Fibroblast of lung (primary cell): ENCODE measurements around the gene CRMP1. TPM values are rescaled to one million over a fixed set of nuclear protein-coding genes. Genes with fewer than 3 reads are reported as not detected.
"Not testable (repeated sequence)": the region's sequence is repeated elsewhere in the genome, so short reads cannot be mapped to it uniquely, and the experiment has no call there.

ENCODE experiments used
- DNase-seq, 2 donors: peaks; one replicate each; pipeline versions ENCODE4 v3.0.0 to v3.0.0-alpha.2; 2010; ENCODE audit warnings: low read depth in 2 of 2
- H2AFZ ChIP-seq: 2 replicates; pipeline ENCODE4 v1.5.1; 2012; ENCODE audit warnings: low read length, control low read depth, inconsistent platforms
- H3K27ac ChIP-seq: 2 replicates; pipeline ENCODE4 v1.5.1; 2011; ENCODE audit warnings: low read length, control low read depth; ENCODE audit not compliant: insufficient read depth
- H3K27me3 ChIP-seq: 2 replicates; pipeline ENCODE4 v1.5.1; 2011; ENCODE audit warnings: mild to moderate bottlenecking, low read length; ENCODE audit not compliant: control insufficient read depth, insufficient read depth
- H3K36me3 ChIP-seq: 2 replicates; pipeline ENCODE4 v1.5.1; 2011; ENCODE audit warnings: low read length; ENCODE audit not compliant: control insufficient read depth, insufficient read depth
- H3K4me1 ChIP-seq: 2 replicates; pipeline ENCODE4 v1.5.1; 2011; ENCODE audit warnings: low read length; ENCODE audit not compliant: control insufficient read depth, insufficient read depth; ENCODE audit errors: extremely low read depth
- H3K4me2 ChIP-seq: 2 replicates; pipeline ENCODE4 v1.5.1; 2011; ENCODE audit warnings: low read length, control low read depth; ENCODE audit not compliant: insufficient read depth; ENCODE audit errors: extremely low read depth
- H3K4me3 ChIP-seq, 4 experiments: fragments of 200-600 bp in 1 of 4; sonication (generic) in 1 of 4; replicated peaks in 1 of 4; 2 replicates each; pipeline ENCODE4 v1.5.1; 2011 to 2016; ENCODE audit warnings: low read length in 4 of 4, low read depth in 3 of 4, mild to moderate bottlenecking in 3 of 4, control low read depth in 2 of 4, inconsistent platforms in 1 of 4, mixed read lengths in 1 of 4; ENCODE audit not compliant: insufficient read depth in 1 of 4; ENCODE audit errors: control extremely low read depth in 1 of 4
- H3K79me2 ChIP-seq: 2 replicates; pipeline ENCODE4 v1.5.1; 2012; ENCODE audit warnings: mild to moderate bottlenecking, low read length, inconsistent platforms; ENCODE audit not compliant: control insufficient read depth, insufficient read depth
- H3K9ac ChIP-seq: 2 replicates; pipeline ENCODE4 v1.5.1; 2011; ENCODE audit warnings: mild to moderate bottlenecking, low read length, control low read depth; ENCODE audit not compliant: insufficient read depth
- H3K9me3 ChIP-seq: 2 replicates; pipeline ENCODE4 v1.5.1; 2012; ENCODE audit warnings: low read depth, low read length; ENCODE audit not compliant: control insufficient read depth, insufficient read depth
- H4K20me1 ChIP-seq: 2 replicates; pipeline ENCODE4 v1.5.1; 2011; ENCODE audit warnings: low read length; ENCODE audit not compliant: control insufficient read depth, insufficient read depth; ENCODE audit errors: extremely low read depth
- EZH2 ChIP-seq: IDR thresholded peaks from 2 replicates; pipeline ENCODE4 v1.5.1; 2012; ENCODE audit warnings: low read length, control low read depth, mild to moderate bottlenecking; ENCODE audit errors: missing control alignments
- polyA plus RNA-seq, 2 donors: library from polyadenylated mRNA; depleted of rRNA in 1 of 2; stranded (reverse) in 1 of 2; unstranded in 1 of 2; fragments of >200 nt; gene quantifications; 2 replicates each; pipeline ENCODE4 v1.2.1, GENCODE V29; 2011 to 2012; ENCODE audit warnings: missing spikeins in 1 of 2
- total RNA-seq: library from RNA; depleted of rRNA; stranded (reverse); fragments of >200 nt; gene quantifications from 2 replicates; pipeline ENCODE4 v1.2.1, GENCODE V29; 2014
- TF ChIP-seq, protein P1 (sequence below), 2 donors: IDR thresholded peaks in 1 of 2; conservative IDR thresholded peaks in 1 of 2; 1 replicate in 1 of 2; 2 replicates in 1 of 2; pipeline ENCODE4 v1.5.1; 2011 to 2012; ENCODE audit warnings: low read length in 2 of 2, control low read depth in 1 of 2, inconsistent platforms in 1 of 2, low read depth in 1 of 2, mild to moderate bottlenecking in 1 of 2

The CRMP1 gene
- total and polyA plus RNA-seq, 2 donors (not counting 1 experiment from before 2014, with no cell fraction given), result 0.33 to 2.7 TPM

DNA sequence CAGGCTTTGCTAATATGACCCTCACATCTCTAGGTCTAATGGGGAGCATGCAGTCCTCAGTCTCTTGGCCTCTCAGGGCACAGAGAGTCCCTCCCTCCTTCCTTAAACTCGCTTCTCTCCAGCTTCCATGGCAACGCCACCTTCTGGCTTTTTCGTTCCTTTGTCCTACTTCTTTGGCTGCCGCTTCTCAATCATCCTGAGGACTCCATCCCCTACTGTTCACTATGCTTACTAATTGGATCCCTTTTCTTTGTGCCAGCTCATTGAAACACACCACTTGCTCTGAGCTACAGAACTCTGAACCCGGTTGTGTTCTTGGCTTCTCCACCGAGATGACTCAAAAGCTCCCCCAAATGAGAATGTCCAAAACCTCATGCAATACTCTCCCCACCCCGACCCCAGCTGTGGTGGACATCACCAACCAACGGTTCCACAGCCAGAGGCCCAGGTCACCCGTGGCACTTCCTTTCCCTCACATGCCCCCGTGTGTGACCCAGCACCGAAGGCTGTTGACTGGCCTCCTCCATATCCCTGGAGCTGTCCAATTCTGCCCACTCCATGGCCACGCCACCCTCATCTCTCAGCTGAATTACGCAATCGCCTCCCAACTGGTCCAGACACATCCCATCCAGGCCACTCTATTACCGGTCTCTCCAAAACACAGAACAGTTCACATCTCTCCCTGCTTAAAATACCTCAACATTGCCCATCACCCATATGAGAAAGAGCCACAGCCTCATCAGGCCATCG is 34.7 kb downstream of the CRMP1 start:
- Histone ChIP-seq H3K4me2 (no peak overlapping the region), H3K27ac (no peak overlapping the region), H3K27me3 (no peaks in the 10 kb centered on the region), H3K36me3 (no peaks in the 10 kb centered on the region), H3K4me3 (no peak overlapping the region), H3K4me1 (no peaks in the 10 kb centered on the region), H3K9ac (no peak overlapping the region), H3K9me3 (no peaks in the 10 kb centered on the region), H4K20me1 (no peaks in the 10 kb centered on the region), H3K79me2 (no peaks in the 10 kb centered on the region), H2AFZ (no peak overlapping the region)
- no peak for DNase-seq
- TF ChIP-seq, protein P1, sequence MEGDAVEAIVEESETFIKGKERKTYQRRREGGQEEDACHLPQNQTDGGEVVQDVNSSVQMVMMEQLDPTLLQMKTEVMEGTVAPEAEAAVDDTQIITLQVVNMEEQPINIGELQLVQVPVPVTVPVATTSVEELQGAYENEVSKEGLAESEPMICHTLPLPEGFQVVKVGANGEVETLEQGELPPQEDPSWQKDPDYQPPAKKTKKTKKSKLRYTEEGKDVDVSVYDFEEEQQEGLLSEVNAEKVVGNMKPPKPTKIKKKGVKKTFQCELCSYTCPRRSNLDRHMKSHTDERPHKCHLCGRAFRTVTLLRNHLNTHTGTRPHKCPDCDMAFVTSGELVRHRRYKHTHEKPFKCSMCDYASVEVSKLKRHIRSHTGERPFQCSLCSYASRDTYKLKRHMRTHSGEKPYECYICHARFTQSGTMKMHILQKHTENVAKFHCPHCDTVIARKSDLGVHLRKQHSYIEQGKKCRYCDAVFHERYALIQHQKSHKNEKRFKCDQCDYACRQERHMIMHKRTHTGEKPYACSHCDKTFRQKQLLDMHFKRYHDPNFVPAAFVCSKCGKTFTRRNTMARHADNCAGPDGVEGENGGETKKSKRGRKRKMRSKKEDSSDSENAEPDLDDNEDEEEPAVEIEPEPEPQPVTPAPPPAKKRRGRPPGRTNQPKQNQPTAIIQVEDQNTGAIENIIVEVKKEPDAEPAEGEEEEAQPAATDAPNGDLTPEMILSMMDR (conservative IDR thresholded peaks at IDR 0.05 in 1 of 2, IDR thresholded peaks at IDR 0.05 in 1 of 2; ENCODE audit: low read depth in 1 of 2, low read length in 2 of 2), result no peak
- TF ChIP-seq EZH2, result no peak

DNA sequence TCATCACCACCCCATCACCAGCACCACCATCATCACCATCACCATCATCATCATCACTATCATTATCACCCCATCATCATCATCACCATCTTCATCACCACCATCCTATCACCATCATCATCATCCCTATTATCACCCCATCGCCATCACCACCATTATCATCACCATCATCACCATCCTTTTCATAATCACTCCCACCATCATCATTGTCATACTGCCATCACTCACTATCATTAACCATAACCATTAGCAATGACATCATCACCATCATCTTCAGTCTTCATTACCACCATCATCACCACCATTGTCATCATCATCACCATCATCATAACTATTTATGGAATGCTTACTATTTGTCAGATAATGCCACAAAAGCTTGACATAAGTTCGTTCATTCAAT is 35.7 kb downstream of the CRMP1 start:
- no peak overlapping the region for H3K9ac ChIP-seq
- no peaks in the 10 kb centered on the region for H3K9me3 ChIP-seq
- no peak overlapping the region for H3K4me2 ChIP-seq
- H3K27ac ChIP-seq, result no peak overlapping the region
- H2AFZ ChIP-seq, result no peak overlapping the region
- H4K20me1 ChIP-seq, result no peaks in the 10 kb centered on the region
- H3K27me3 ChIP-seq, result no peaks in the 10 kb centered on the region
- no peak for DNase-seq
- no peaks in the 10 kb centered on the region for H3K79me2 ChIP-seq
- no peaks in the 10 kb centered on the region for H3K36me3 ChIP-seq
- H3K4me1 ChIP-seq, result no peaks in the 10 kb centered on the region
- TF ChIP-seq, protein P1 (conservative IDR thresholded peaks at IDR 0.05 in 1 of 2, IDR thresholded peaks at IDR 0.05 in 1 of 2; ENCODE audit: low read depth in 1 of 2, low read length in 2 of 2), result no peak
- no peak for TF ChIP-seq EZH2
- no peak overlapping the region for H3K4me3 ChIP-seq

DNA sequence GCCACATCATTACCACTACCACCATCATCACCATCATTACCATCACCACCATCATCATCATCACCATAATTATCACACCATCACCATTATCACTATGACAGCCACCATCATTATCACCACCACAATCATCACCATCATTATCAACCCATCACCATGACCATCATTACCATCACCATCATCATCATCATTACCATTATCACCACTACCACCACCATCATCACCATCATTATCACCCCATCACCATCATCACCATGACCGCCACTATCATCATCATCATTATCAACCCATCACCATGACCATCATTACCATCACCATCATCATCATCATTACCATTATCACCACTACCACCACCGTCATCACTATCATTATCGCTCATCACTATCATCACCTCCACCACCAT is 36.5 kb downstream of the CRMP1 start:
- not testable (repeated sequence) for H3K4me3 ChIP-seq, H3K27ac ChIP-seq, H3K4me2 ChIP-seq, DNase-seq, H3K9ac ChIP-seq, H3K79me2 ChIP-seq, H3K36me3 ChIP-seq, H3K27me3 ChIP-seq, H4K20me1 ChIP-seq, H3K4me1 ChIP-seq, H2AFZ ChIP-seq, H3K9me3 ChIP-seq
